Measurements from ENCODE around the gene GTF2F2.
A peak's percentile ranks its signal among the peaks of the same experiment; 100 is the strongest.

Gene GTF2F2

DNA sequence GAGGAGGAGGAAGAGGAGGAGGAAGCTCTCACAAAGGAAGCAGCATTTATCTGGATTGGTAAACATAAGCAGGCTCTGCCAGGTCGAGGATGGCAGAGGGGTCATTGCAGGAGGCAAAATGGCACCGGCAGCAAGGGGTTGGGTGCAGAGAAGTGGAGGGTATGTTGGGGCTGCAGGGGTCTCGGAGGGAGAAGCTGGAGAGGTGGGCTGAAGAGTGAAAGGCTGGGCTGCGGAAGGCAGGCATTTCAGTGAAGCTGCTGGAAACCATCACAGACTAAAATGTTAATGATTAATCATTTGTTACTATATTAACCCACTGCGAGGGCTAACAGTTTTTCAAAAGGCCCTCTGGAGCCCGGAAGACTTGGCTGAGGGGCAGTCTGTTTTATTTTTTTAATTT is 196.0 kb downstream of the GTF2F2 start:
- H3K27me3 Mint-ChIP-seq (ENCODE audit: low read depth) = peaks cover 6% of the 10 kb centered on the region
- peaks cover 4% of the 10 kb centered on the region for H3K4me1 Mint-ChIP-seq (ENCODE audit: low read depth)
- H3K9me3 Mint-ChIP-seq = no peaks in the 10 kb centered on the region
- peak overlapping the region; percentile 34 for H3K27ac Mint-ChIP-seq
- H3K36me3 Mint-ChIP-seq (ENCODE audit: low read depth) = no peaks in the 10 kb centered on the region
- no peak overlapping the region for H3K4me3 Mint-ChIP-seq

DNA sequence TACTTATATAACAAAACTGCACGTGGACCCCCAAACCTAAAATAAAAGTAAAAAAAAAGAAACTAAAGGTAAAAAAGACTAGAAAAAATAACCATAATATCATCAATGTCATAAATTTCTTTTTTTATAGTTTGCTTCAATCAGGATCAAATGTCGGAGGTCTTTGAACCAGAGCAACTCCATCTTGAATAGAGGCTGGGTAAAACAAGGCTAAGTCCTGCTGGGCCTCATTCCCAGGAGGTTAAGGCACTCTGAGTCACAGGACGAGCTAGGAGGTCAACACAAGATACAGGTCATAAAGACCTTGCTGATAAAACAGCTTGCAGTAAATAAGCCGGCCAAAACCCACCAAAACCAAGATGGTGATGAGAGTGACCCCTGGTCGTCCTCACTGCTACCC is 196.7 kb downstream of the GTF2F2 start:
- no peak overlapping the region for H3K4me3 Mint-ChIP-seq
- H3K4me1 Mint-ChIP-seq (ENCODE audit: low read depth) = peaks cover 3% of the 10 kb centered on the region
- no peaks in the 10 kb centered on the region for H3K9me3 Mint-ChIP-seq
- H3K27me3 Mint-ChIP-seq (ENCODE audit: low read depth) = peaks cover 5% of the 10 kb centered on the region
- H3K36me3 Mint-ChIP-seq (ENCODE audit: low read depth) = no peaks in the 10 kb centered on the region
- no peak overlapping the region for H3K27ac Mint-ChIP-seq

DNA sequence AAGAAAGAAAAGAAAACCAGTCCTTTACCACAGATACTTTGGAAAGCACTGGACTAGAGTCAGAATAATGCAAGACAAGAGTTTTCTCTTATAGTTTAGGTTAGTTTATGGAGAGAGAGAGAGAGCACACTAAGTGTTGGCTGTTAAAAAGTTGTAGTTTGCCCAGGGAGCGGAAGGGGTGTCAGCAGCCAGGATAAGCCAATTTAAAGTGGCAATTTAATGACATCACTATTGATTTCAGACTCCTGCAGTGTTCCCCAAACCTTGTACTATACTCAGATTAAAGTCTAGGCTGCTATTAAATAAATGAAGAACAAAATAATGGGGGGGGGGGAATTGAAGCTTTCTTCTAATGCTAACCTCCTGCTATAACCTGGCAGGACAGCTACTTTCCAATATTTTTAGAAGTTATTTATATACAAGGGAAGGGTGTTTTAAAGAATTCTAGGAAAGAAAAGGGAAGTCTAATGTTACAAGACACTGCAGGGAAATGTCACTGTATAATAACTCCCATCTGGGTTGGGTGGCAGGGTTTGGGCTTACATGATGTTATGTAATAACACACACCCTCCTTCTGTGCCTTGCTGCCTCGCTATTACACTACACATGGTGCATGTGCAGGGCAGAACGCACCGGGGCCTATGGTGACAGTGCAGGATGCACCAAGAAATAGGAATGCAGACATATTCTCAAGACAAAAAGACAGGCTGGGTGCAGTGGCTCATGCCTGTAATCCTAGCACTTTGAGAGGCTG is 200.7 kb downstream of the GTF2F2 start:
- H3K36me3 Mint-ChIP-seq (ENCODE audit: low read depth) = no peaks in the 10 kb centered on the region
- no peaks in the 10 kb centered on the region for H3K9me3 Mint-ChIP-seq
- no peaks in the 10 kb centered on the region for H3K27me3 Mint-ChIP-seq (ENCODE audit: low read depth)
- no peak overlapping the region for H3K4me3 Mint-ChIP-seq
- H3K27ac Mint-ChIP-seq = no peak overlapping the region
- H3K4me1 Mint-ChIP-seq (ENCODE audit: low read depth) = peaks cover 2% of the 10 kb centered on the region

DNA sequence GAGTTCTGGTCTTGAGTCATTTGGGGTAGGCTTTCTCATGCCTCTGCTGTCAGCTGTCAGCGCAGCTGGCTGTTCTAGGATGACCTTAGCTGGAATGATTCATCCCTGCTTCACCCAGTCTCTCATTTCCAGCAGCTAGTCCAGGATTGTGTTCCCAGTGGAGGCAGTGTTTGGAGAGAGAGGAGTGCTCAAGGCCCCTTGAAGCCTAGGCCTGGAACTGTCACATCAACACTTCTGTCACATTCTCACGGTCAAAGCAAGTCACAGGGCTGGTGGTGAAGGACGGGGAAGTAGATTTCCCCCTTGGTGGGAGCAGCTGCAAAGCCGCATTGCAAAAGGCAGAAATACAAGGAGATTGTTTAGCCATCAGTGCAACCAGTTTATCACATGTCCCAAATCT is 205.5 kb downstream of the GTF2F2 start:
- H3K4me1 Mint-ChIP-seq (ENCODE audit: low read depth) = peaks cover 24% of the 10 kb centered on the region
- H3K9me3 Mint-ChIP-seq = no peaks in the 10 kb centered on the region
- H3K27me3 Mint-ChIP-seq (ENCODE audit: low read depth) = no peaks in the 10 kb centered on the region
- H3K4me3 Mint-ChIP-seq = no peak overlapping the region
- H3K36me3 Mint-ChIP-seq (ENCODE audit: low read depth) = no peaks in the 10 kb centered on the region
- H3K27ac Mint-ChIP-seq = no peak overlapping the region

DNA sequence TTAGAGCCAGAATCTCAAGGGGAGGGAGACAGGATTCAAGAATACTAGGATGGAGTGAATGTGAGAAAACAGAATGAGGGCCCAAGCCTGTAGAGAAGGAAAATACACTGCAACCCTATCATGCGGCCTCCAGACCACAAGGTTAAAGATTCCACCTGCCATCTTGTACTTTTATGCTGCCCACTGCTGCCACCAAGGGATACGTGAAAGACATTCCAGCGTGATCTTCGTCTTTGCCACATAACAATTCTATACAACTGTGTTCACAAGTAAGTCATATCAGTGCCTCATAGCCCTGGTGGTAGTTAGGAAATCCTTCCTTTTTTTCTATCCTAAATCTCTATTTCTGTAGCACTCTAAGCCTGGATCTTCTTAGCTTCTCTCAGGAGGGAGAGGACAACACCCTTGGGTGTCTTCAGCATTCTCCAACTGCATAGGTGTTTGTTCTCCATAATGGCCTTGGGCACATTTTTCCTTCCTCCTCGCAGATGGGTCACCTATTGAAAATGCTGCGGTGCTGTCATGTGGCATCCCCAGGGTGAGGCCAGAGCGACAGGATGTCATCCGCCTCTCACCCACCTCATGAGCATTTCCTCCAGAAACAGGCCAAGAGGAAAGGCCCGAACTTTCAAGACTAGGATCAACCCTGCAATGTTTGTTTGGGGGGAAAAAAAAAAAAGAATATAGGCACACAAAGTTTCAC is 207.1 kb downstream of the GTF2F2 start:
- peak overlapping the region; percentile 62 for H3K27ac Mint-ChIP-seq
- H3K4me3 Mint-ChIP-seq = peak overlapping the region; percentile 17
- H3K4me1 Mint-ChIP-seq (ENCODE audit: low read depth) = peaks cover 35% of the 10 kb centered on the region

DNA sequence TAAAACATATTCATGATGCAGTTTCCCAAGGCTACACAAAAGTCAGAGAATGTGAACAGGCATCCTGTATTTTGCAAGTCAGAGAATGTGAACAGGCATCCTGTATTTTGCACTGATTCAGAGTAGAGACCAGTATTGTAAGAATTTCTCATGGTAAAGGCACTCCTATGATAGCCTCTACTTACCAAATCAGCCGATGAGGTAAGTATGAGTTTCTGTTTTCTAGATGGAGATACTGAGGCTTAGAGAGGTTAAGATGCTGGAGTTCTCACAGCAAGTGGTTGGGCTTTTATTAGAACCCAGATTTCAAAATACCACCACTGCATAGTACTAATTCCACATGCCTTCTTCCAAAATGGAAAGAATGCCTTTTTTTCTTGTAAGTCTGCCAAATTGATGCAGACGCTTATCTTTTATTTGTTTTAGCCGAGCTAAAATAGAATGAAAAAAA is 208.4 kb downstream of the GTF2F2 start:
- Mint-ChIP-seq H3K4me3 (no peak overlapping the region), H3K27ac (no peak overlapping the region), H3K4me1 (ENCODE audit: low read depth) (peaks cover 43% of the 10 kb centered on the region), H3K9me3 (no peaks in the 10 kb centered on the region), H3K27me3 (ENCODE audit: low read depth) (no peaks in the 10 kb centered on the region), H3K36me3 (ENCODE audit: low read depth) (peaks cover 11% of the 10 kb centered on the region)

More for the DNA sequence above, 207.1 kb downstream of the GTF2F2 start:
- H3K9me3 Mint-ChIP-seq = no peaks in the 10 kb centered on the region
- H3K36me3 Mint-ChIP-seq (ENCODE audit: low read depth) = peaks cover 4% of the 10 kb centered on the region
- H3K27me3 Mint-ChIP-seq (ENCODE audit: low read depth) = no peaks in the 10 kb centered on the region

DNA sequence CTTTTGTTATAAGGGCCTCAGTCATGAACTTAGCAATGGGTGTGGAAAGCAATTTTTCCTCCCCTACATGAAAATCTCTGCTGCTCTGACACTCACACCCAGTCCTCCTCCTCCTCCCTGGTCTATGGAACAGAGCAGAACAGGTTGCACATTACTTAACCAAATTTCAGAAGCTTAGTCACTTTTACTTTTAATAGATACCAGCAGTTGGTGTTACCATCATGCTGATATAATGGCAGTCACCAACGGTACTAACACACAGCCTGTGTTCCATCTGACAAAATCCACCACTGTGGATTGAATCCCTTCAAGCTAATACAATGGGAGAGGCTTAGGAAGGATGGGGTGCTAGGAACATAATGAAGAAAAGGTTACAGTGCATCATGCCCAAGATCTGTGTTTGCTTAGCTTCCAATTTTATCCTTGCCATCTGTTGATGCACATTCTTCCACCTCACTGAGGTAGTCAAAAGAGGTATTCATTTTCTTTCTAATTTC is 210.9 kb downstream of the GTF2F2 start:
- Mint-ChIP-seq H3K27me3 (ENCODE audit: low read depth) (no peaks in the 10 kb centered on the region), H3K27ac (peak overlapping the region; percentile 13), H3K9me3 (no peaks in the 10 kb centered on the region), H3K4me1 (ENCODE audit: low read depth) (peaks cover 67% of the 10 kb centered on the region), H3K4me3 (no peak overlapping the region), H3K36me3 (ENCODE audit: low read depth) (peaks cover 33% of the 10 kb centered on the region)

DNA sequence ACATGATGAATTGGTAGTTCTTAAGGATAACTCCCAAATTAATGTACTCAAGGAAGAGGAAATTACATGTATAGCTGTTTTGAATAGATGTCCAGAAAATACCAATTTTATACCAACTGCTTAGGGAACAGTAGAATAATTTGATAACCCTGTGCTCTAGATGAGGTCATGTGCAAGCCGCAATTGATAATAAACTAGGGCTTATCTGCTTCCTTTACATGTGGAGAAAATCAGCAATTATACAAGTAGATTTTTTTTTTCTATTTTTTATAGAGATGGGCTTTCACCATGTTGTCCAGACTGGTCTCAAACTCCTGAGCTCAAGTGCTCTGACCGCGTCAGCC is 211.4 kb downstream of the GTF2F2 start:
- peak overlapping the region; percentile 13 for H3K27ac Mint-ChIP-seq
- H3K4me3 Mint-ChIP-seq = no peak overlapping the region
- H3K36me3 Mint-ChIP-seq (ENCODE audit: low read depth) = peaks cover 38% of the 10 kb centered on the region
- H3K9me3 Mint-ChIP-seq = no peaks in the 10 kb centered on the region
- H3K4me1 Mint-ChIP-seq (ENCODE audit: low read depth) = peaks cover 72% of the 10 kb centered on the region
- no peaks in the 10 kb centered on the region for H3K27me3 Mint-ChIP-seq (ENCODE audit: low read depth)

- Mint-ChIP-seq H3K27ac (no peak overlapping the region), H3K4me1 (ENCODE audit: low read depth) (peaks cover 73% of the 10 kb centered on the region), H3K27me3 (ENCODE audit: low read depth) (no peaks in the 10 kb centered on the region), H3K4me3 (no peak overlapping the region), H3K36me3 (ENCODE audit: low read depth) (peaks cover 43% of the 10 kb centered on the region), H3K9me3 (no peaks in the 10 kb centered on the region)
Measured at GRCh38 chr13:45332036-45332830, 211.9 kb downstream of the GTF2F2 start.

- Mint-ChIP-seq H3K27ac (no peak overlapping the region), H3K4me3 (no peak overlapping the region), H3K4me1 (ENCODE audit: low read depth) (peaks cover 72% of the 10 kb centered on the region), H3K27me3 (ENCODE audit: low read depth) (no peaks in the 10 kb centered on the region), H3K9me3 (no peaks in the 10 kb centered on the region), H3K36me3 (ENCODE audit: low read depth) (peaks cover 49% of the 10 kb centered on the region)
Measured at GRCh38 chr13:45332831-45333219, 212.5 kb downstream of the GTF2F2 start.

GRCh38 chr13:45333251-45333976 is 213.1 kb downstream of the GTF2F2 start:
- H3K27ac Mint-ChIP-seq = peak overlapping the region; percentile 73
- H3K4me3 Mint-ChIP-seq = no peak overlapping the region
- H3K4me1 Mint-ChIP-seq (ENCODE audit: low read depth) = peaks cover 76% of the 10 kb centered on the region
- H3K36me3 Mint-ChIP-seq (ENCODE audit: low read depth) = peaks cover 55% of the 10 kb centered on the region
- H3K9me3 Mint-ChIP-seq = no peaks in the 10 kb centered on the region
- H3K27me3 Mint-ChIP-seq (ENCODE audit: low read depth) = no peaks in the 10 kb centered on the region
